Measurements from ENCODE around the gene SLC7A8. TPM values are rescaled to one million over a fixed set of nuclear protein-coding genes. Genes with fewer than 3 reads are reported as not detected.

The SLC7A8 gene
- total and polyA plus RNA-seq, 3 donors from 2014 or later, result 73.5 to 94.2 (median 78.2) TPM

- Histone ChIP-seq H3K27ac (no peak overlapping the region), H3K36me3 (ENCODE audit: low read depth, missing control alignments) (no peaks in the 10 kb centered on the region), H3K27me3 (no peaks in the 10 kb centered on the region), H3K4me1 (peaks cover 15% of the 10 kb centered on the region), H3K9me3 (no peaks in the 10 kb centered on the region), H3K4me3 (no peak overlapping the region)
- TF ChIP-seq POLR2A (IDR thresholded peaks at IDR 0.05), result no peak
- TF ChIP-seq, protein P1, sequence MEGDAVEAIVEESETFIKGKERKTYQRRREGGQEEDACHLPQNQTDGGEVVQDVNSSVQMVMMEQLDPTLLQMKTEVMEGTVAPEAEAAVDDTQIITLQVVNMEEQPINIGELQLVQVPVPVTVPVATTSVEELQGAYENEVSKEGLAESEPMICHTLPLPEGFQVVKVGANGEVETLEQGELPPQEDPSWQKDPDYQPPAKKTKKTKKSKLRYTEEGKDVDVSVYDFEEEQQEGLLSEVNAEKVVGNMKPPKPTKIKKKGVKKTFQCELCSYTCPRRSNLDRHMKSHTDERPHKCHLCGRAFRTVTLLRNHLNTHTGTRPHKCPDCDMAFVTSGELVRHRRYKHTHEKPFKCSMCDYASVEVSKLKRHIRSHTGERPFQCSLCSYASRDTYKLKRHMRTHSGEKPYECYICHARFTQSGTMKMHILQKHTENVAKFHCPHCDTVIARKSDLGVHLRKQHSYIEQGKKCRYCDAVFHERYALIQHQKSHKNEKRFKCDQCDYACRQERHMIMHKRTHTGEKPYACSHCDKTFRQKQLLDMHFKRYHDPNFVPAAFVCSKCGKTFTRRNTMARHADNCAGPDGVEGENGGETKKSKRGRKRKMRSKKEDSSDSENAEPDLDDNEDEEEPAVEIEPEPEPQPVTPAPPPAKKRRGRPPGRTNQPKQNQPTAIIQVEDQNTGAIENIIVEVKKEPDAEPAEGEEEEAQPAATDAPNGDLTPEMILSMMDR (IDR thresholded peaks at IDR 0.05), result no peak
- intact Hi-C loops (cut with DNase I; ENCODE audit: low total_unique reads), result no loop called here
- WGBS, 2 donors, result 25 to 38% methylated on average over 1 of the region's 1 CpG
- no peak for DNase-seq
Measured at GRCh38 chr14:23175823-23176222, 7.6 kb downstream of the SLC7A8 start.

GRCh38 chr14:23174296-23175184, 8.9 kb downstream of the SLC7A8 start:
- Histone ChIP-seq H3K4me3 (no peak overlapping the region), H3K27me3 (no peaks in the 10 kb centered on the region), H3K36me3 (ENCODE audit: low read depth, missing control alignments) (no peaks in the 10 kb centered on the region), H3K27ac (peak overlapping the region in 1 of 2 donors; percentile 34), H3K9me3 (no peaks in the 10 kb centered on the region), H3K4me1 (peaks cover 15% of the 10 kb centered on the region)
- DNase-seq, result no peak
- no peak for TF ChIP-seq POLR2A (IDR thresholded peaks at IDR 0.05)
- TF ChIP-seq, protein P1 (IDR thresholded peaks at IDR 0.05), result no peak
- 65 to 67% methylated on average over 6 of the region's 6 CpGs for WGBS, 2 donors
- intact Hi-C loops (cut with DNase I; ENCODE audit: low total_unique reads), result no loop called here

DNA sequence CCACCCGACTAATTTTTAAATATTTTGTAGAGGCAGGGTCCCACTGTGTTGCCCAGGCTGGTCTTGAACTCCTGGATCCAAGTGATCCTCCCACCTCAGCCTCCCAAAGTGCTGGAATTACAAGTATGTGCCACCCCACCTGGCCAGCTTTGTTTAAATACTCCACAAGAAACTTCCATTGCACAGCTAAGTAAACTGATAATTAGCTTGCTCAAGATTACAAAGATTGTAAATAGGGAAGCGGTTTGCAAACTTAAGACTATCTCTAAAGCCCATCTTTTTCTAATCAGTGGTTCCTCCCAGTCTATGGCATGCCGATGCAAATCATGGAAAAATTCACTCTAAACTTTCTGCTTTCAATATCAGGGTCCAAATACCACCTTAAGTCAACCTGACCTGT, 9.7 kb downstream of the SLC7A8 start:
- no peak for DNase-seq
- no peak for TF ChIP-seq POLR2A (IDR thresholded peaks at IDR 0.05)
- TF ChIP-seq, protein P1 (IDR thresholded peaks at IDR 0.05), result no peak
- 81 to 87% methylated on average over 3 of the region's 3 CpGs for WGBS, 2 donors
- Histone ChIP-seq H3K27ac (peak overlapping the region in 1 of 2 donors; percentile 34), H3K9me3 (no peaks in the 10 kb centered on the region), H3K36me3 (ENCODE audit: low read depth, missing control alignments) (no peaks in the 10 kb centered on the region), H3K27me3 (no peaks in the 10 kb centered on the region), H3K4me1 (peaks cover 15% of the 10 kb centered on the region), H3K4me3 (no peak overlapping the region)
- intact Hi-C loops (cut with DNase I; ENCODE audit: low total_unique reads), result no loop called here

GRCh38 chr14:23173031-23173430, 10.4 kb downstream of the SLC7A8 start:
- no peak overlapping the region for H3K27ac ChIP-seq
- no peaks in the 10 kb centered on the region for H3K27me3 ChIP-seq
- 74 to 79% methylated on average over 2 of the region's 2 CpGs for WGBS, 2 donors
- H3K9me3 ChIP-seq, result no peaks in the 10 kb centered on the region
- peaks cover 15% of the 10 kb centered on the region for H3K4me1 ChIP-seq
- intact Hi-C loops (cut with DNase I; ENCODE audit: low total_unique reads), result no loop called here
- TF ChIP-seq, protein P1 (IDR thresholded peaks at IDR 0.05), result no peak
- TF ChIP-seq POLR2A (IDR thresholded peaks at IDR 0.05), result no peak
- H3K36me3 ChIP-seq (ENCODE audit: low read depth, missing control alignments), result no peaks in the 10 kb centered on the region
- no peak overlapping the region for H3K4me3 ChIP-seq
- DNase-seq, result no peak

All from testis (tissue), 3 donors.